K562 (cell line): ENCODE results near the gene RPS6KA4. TPM values are rescaled to one million over a fixed set of nuclear protein-coding genes. Genes with fewer than 3 reads are reported as not detected.

Experiments
- ARNT ChIP-seq, 2 experiments: fragments of 450-650 bp; IDR thresholded peaks; 2 replicates each; pipeline ENCODE4 v1.6.1; 2016; ENCODE audit warnings: mild to moderate bottlenecking in 1 of 2
- BRD9 ChIP-seq: fragments of 450-650 bp; IDR thresholded peaks from 2 replicates; pipeline ENCODE4 v1.6.1; 2018; ENCODE audit warnings: low read depth; ENCODE audit not compliant: partially characterized antibody
- CHD2 ChIP-seq: IDR thresholded peaks from 2 replicates; pipeline ENCODE4 v1.6.1; 2011; ENCODE audit warnings: low read depth, low read length
- DACH1 ChIP-seq: fragments of 450-650 bp; IDR thresholded peaks from 2 replicates; pipeline ENCODE4 v1.6.1; 2018; ENCODE audit not compliant: partially characterized antibody
- ESRRB ChIP-seq: fragments of 250-450 bp; sonication (Bioruptor Pico); IDR thresholded peaks from 2 replicates; pipeline ENCODE4 v1.5.0; 2020; ENCODE audit warnings: mild to moderate bottlenecking, moderate library complexity, borderline replicate concordance
- FOXK1 ChIP-seq: sonication (generic); formaldehyde crosslinking; IDR thresholded peaks from 2 replicates; pipeline ENCODE4 v1.8.0; 2022; ENCODE audit warnings: missing genetic modification reagents, mild to moderate bottlenecking, borderline replicate concordance
- PHF21A ChIP-seq: fragments of 450-650 bp; IDR thresholded peaks from 2 replicates; pipeline ENCODE4 v1.6.1; 2017; ENCODE audit warnings: low read depth, borderline replicate concordance
- RBM22 ChIP-seq: fragments of 200-400 bp; formaldehyde crosslinking; IDR thresholded peaks from 2 replicates; pipeline ENCODE4 v1.6.1; 2018; ENCODE audit warnings: low read length, low read depth; ENCODE audit not compliant: poor library complexity, severe bottlenecking
- SMARCE1 ChIP-seq: fragments of 450-650 bp; IDR thresholded peaks from 2 replicates; pipeline ENCODE4 v1.7.1; 2016; ENCODE audit warnings: mild to moderate bottlenecking
- TAF7 ChIP-seq: fragments of 450-650 bp; IDR thresholded peaks from 2 replicates; pipeline ENCODE4 v1.6.1; 2016; ENCODE audit warnings: missing genetic modification characterization, missing compliant biosample characterization
- TBP ChIP-seq: optimal IDR thresholded peaks from 2 replicates; pipeline ENCODE3; 2011; ENCODE audit warnings: low read depth, low read length, improper control_type of control experiment
- ZNF140 ChIP-seq: fragments of 250-450 bp; sonication (Bioruptor Pico); IDR thresholded peaks from 2 replicates; pipeline ENCODE4 v1.8.0; 2021; ENCODE audit warnings: moderate library complexity, mild to moderate bottlenecking, inconsistent platforms
- polyA plus RNA-seq, 8 experiments: library from polyadenylated mRNA; depleted of rRNA in 4 of 8; stranded (reverse) in 5 of 8; unstranded in 3 of 8; fragments of >200 nt; fragmentation: Nextera tagmentation in 2 of 8; fragmentation: Illumina TruSeq in 1 of 8; extraction: Ambion mirVana in 2 of 8; extraction: Trizol in 1 of 8; gene quantifications; 2 replicates each; pipeline versions ENCODE4 v1.2.1 to v1.2.3, GENCODE V29; 2011 to 2014; ENCODE audit warnings: inconsistent platforms in 1 of 8, missing spikeins in 1 of 8
- total RNA-seq, 7 experiments: library from RNA; depleted of rRNA in 6 of 7; stranded (reverse); fragments of >200 nt in 6 of 7; fragmentation: Illumina TruSeq in 2 of 7; extraction: Trizol in 2 of 7; gene quantifications; 2 replicates each; pipeline versions ENCODE4 v1.2.1 to v1.2.3, GENCODE V29; 2011 to 2021; ENCODE audit warnings: low replicate concordance in 1 of 7
- TF ChIP-seq, protein P1 (sequence below): fragments of 250-450 bp; sonication (Bioruptor Pico); IDR thresholded peaks from 2 replicates; pipeline ENCODE4 v1.8.0; 2022; ENCODE audit warnings: inconsistent platforms, mild to moderate bottlenecking, moderate library complexity, borderline replicate concordance
- TF ChIP-seq, protein P2 (sequence below): sonication (generic); formaldehyde crosslinking; IDR thresholded peaks from 2 replicates; pipeline ENCODE4 v1.8.1; 2023; ENCODE audit warnings: mild to moderate bottlenecking, missing genetic modification reagents
- TF ChIP-seq, protein P3 (sequence below): IDR thresholded peaks from 2 replicates; pipeline ENCODE4 v1.6.1; 2014; ENCODE audit warnings: antibody characterized with exemption
- TF ChIP-seq, protein P4 (sequence below): fragments of 450-650 bp; IDR thresholded peaks from 2 replicates; pipeline ENCODE4 v1.6.1; 2017; ENCODE audit warnings: antibody characterized with exemption
- TF ChIP-seq, protein P5 (sequence below): fragments of 250-450 bp; sonication (Bioruptor Pico); IDR thresholded peaks from 2 replicates; pipeline ENCODE4 v1.9.0; 2021; ENCODE audit warnings: mild to moderate bottlenecking, inconsistent platforms

RPS6KA4 gene
- total and polyA plus RNA-seq, 9 of the 15 experiments (the other 6 are each of a cell fraction or from before 2014, with no cell fraction given), result 0.15 to 23.8 (median 9.8) TPM

DNA sequence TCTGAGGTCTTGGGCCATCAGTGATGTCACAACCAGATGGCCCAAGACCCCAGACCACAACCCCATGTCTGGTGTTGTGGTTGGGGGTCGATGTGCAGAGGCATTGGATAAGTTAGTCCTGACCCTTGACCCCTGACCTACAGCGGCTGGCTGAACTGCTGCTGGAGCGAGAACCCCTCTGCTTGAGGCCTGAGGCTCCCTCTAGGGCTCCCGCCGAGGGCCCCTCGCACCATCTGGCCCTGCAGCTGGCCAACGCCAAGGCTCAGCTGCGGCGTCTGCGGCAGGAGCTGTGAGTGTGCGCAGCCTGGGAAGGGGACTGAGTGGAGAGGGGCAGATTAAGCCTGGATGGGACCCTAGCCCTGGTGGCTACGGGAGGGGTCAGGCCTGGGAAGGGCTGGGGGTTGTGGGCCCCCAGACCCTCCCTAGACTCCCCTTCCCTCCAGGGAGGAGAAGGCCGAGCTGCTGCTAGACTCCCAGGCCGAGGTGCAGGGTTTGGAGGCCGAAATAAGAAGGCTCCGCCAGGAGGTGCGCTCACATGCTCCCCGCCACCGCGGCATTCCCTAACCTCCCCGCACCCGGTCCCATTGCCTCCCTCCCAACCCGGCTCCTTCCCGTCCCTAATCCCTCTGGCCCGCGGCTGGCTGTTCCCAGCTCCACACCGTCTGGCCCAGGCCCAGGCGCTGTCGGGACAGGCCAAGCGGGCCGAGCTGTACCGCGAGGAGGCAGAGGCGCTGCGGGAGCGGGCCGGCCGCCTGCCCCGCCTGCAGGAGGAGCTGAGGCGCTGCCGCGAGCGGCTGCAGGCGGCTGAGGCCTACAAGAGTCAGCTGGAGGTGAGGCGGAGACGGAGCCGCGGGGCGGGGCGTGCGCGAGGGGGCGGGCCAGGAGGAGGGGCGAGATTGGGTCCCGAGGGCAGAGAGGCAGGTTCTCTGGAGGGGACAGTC is 16.8 kb upstream of the RPS6KA4 start (continued):
- TF ChIP-seq, protein P1, sequence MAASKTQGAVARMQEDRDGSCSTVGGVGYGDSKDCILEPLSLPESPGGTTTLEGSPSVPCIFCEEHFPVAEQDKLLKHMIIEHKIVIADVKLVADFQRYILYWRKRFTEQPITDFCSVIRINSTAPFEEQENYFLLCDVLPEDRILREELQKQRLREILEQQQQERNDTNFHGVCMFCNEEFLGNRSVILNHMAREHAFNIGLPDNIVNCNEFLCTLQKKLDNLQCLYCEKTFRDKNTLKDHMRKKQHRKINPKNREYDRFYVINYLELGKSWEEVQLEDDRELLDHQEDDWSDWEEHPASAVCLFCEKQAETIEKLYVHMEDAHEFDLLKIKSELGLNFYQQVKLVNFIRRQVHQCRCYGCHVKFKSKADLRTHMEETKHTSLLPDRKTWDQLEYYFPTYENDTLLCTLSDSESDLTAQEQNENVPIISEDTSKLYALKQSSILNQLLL (CRISPR knock-in tag), result no peak
- TF ChIP-seq DACH1 (peak; percentile 94), ARNT (IDR thresholded peaks at IDR 0.05) (no peak), TAF7 (tag) (no peak), ESRRB (CRISPR knock-in tag) (no peak), PHF21A (peak; percentile 77; the same call in 1 of the 2 replicates), TBP (peak; percentile 40), RBM22 (no peak), FOXK1 (CRISPR knock-in tag) (no peak), ZNF140 (no peak), SMARCE1 (no peak), BRD9 (no peak), CHD2 (0 out of 2 replicates have a peak, but pooled peaks have one; percentile 44)
- TF ChIP-seq, protein P2, sequence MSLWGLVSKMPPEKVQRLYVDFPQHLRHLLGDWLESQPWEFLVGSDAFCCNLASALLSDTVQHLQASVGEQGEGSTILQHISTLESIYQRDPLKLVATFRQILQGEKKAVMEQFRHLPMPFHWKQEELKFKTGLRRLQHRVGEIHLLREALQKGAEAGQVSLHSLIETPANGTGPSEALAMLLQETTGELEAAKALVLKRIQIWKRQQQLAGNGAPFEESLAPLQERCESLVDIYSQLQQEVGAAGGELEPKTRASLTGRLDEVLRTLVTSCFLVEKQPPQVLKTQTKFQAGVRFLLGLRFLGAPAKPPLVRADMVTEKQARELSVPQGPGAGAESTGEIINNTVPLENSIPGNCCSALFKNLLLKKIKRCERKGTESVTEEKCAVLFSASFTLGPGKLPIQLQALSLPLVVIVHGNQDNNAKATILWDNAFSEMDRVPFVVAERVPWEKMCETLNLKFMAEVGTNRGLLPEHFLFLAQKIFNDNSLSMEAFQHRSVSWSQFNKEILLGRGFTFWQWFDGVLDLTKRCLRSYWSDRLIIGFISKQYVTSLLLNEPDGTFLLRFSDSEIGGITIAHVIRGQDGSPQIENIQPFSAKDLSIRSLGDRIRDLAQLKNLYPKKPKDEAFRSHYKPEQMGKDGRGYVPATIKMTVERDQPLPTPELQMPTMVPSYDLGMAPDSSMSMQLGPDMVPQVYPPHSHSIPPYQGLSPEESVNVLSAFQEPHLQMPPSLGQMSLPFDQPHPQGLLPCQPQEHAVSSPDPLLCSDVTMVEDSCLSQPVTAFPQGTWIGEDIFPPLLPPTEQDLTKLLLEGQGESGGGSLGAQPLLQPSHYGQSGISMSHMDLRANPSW (CRISPR knock-in tag), result 0 out of 2 replicates have a peak, but pooled peaks have one; percentile 28
- TF ChIP-seq, protein P3, sequence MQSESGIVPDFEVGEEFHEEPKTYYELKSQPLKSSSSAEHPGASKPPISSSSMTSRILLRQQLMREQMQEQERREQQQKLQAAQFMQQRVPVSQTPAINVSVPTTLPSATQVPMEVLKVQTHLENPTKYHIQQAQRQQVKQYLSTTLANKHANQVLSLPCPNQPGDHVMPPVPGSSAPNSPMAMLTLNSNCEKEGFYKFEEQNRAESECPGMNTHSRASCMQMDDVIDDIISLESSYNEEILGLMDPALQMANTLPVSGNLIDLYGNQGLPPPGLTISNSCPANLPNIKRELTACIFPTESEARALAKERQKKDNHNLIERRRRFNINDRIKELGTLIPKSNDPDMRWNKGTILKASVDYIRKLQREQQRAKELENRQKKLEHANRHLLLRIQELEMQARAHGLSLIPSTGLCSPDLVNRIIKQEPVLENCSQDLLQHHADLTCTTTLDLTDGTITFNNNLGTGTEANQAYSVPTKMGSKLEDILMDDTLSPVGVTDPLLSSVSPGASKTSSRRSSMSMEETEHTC, result peak; percentile 43; the same call in 1 of the 2 replicates
- TF ChIP-seq, protein P4, sequence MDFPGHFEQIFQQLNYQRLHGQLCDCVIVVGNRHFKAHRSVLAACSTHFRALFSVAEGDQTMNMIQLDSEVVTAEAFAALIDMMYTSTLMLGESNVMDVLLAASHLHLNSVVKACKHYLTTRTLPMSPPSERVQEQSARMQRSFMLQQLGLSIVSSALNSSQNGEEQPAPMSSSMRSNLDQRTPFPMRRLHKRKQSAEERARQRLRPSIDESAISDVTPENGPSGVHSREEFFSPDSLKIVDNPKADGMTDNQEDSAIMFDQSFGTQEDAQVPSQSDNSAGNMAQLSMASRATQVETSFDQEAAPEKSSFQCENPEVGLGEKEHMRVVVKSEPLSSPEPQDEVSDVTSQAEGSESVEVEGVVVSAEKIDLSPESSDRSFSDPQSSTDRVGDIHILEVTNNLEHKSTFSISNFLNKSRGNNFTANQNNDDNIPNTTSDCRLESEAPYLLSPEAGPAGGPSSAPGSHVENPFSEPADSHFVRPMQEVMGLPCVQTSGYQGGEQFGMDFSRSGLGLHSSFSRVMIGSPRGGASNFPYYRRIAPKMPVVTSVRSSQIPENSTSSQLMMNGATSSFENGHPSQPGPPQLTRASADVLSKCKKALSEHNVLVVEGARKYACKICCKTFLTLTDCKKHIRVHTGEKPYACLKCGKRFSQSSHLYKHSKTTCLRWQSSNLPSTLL, result no peak
- TF ChIP-seq, protein P5, sequence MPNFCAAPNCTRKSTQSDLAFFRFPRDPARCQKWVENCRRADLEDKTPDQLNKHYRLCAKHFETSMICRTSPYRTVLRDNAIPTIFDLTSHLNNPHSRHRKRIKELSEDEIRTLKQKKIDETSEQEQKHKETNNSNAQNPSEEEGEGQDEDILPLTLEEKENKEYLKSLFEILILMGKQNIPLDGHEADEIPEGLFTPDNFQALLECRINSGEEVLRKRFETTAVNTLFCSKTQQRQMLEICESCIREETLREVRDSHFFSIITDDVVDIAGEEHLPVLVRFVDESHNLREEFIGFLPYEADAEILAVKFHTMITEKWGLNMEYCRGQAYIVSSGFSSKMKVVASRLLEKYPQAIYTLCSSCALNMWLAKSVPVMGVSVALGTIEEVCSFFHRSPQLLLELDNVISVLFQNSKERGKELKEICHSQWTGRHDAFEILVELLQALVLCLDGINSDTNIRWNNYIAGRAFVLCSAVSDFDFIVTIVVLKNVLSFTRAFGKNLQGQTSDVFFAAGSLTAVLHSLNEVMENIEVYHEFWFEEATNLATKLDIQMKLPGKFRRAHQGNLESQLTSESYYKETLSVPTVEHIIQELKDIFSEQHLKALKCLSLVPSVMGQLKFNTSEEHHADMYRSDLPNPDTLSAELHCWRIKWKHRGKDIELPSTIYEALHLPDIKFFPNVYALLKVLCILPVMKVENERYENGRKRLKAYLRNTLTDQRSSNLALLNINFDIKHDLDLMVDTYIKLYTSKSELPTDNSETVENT (CRISPR knock-in tag), result peak; percentile 87
